Right renal cortex interstitium (tissue), 3 donors: ENCODE results near the gene ASAP3. TPM values are rescaled to one million over a fixed set of nuclear protein-coding genes. Genes with fewer than 3 reads are reported as not detected.

Experiments used
- DNase-seq, 3 donors: peaks; one replicate each; pipeline ENCODE4 v3.0.0-alpha.2; 2013; ENCODE audit warnings: low read depth in 3 of 3, low spot score in 2 of 3
- polyA plus RNA-seq, 3 donors: library from polyadenylated mRNA; unstranded; fragments of 120-200 nt; gene quantifications; one replicate each; pipeline ENCODE4 v1.2.1, GENCODE V29; 2013; ENCODE audit not compliant: insufficient read length in 3 of 3

ASAP3 gene
- polyA plus RNA-seq, result 10 to 100 TPM; 29.8 to 36.2 (median 30.5) TPM

- DNase-seq, result no peak
Observed at GRCh38 chr1:23483321-23484252, at the start of gene ASAP3. ASAP3 (minus strand) TSS chr1:23484179; CDS start chr1:23484133, 46 bp downstream.

GRCh38 chr1:23533246-23534023, 49.5 kb upstream of the ASAP3 start:
- no peak for DNase-seq

GRCh38 chr1:23531562-23532094, 47.6 kb upstream of the ASAP3 start:
- no peak for DNase-seq

GRCh38 chr1:23530747-23531561, 47.0 kb upstream of the ASAP3 start, which contains the start of gene E2F2:
E2F2 (minus strand) TSS chr1:23531233; CDS start chr1:23530793, 440 bp downstream.
- peak in 1 of 3 donors; percentile 56 for DNase-seq

GRCh38 chr1:23530087-23530746, 46.2 kb upstream of the ASAP3 start:
- no peak for DNase-seq

GRCh38 chr1:23529146-23530086, 45.4 kb upstream of the ASAP3 start:
- no peak for DNase-seq

GRCh38 chr1:23528250-23528978, 44.4 kb upstream of the ASAP3 start:
- no peak for DNase-seq

GRCh38 chr1:23527900-23528249, 43.9 kb upstream of the ASAP3 start:
- DNase-seq, result no peak

GRCh38 chr1:23527366-23527765, 43.4 kb upstream of the ASAP3 start:
- DNase-seq, result no peak

GRCh38 chr1:23526329-23527041, 42.5 kb upstream of the ASAP3 start:
- DNase-seq, result no peak

- no peak for DNase-seq
Observed at GRCh38 chr1:23525558-23526250, 41.7 kb upstream of the ASAP3 start.

- DNase-seq, result no peak
Observed at GRCh38 chr1:23524716-23525401, 40.9 kb upstream of the ASAP3 start.

GRCh38 chr1:23524163-23524562, 40.2 kb upstream of the ASAP3 start:
- no peak for DNase-seq

GRCh38 chr1:23522244-23522982, 38.4 kb upstream of the ASAP3 start:
- DNase-seq, result no peak

- DNase-seq, result no peak
Observed at GRCh38 chr1:23521588-23521987, 37.6 kb upstream of the ASAP3 start.

GRCh38 chr1:23517581-23517980, 33.6 kb upstream of the ASAP3 start:
- DNase-seq, result no peak
